Upper lobe of left lung (tissue), 4 donors: ENCODE measurements around the gene LRRC23.

Experiments
- CTCF ChIP-seq, 6 experiments: fragments of 450-650 bp in 4 of 6; fragments of 200-600 bp in 2 of 6; sonication (generic) in 2 of 6; IDR thresholded peaks; one replicate each; pipeline ENCODE4 v1.5.1; 2016 to 2019; ENCODE audit warnings: antibody characterized with exemption in 6 of 6
- POLR2A ChIP-seq, 4 donors: fragments of 450-650 bp; IDR thresholded peaks; one replicate each; pipeline ENCODE4 v1.5.1; 2016 to 2017; ENCODE audit warnings: antibody characterized with exemption in 4 of 4, mild to moderate bottlenecking in 2 of 4
- POLR2AphosphoS5 ChIP-seq, 2 donors: sonication (generic); formaldehyde crosslinking; IDR thresholded peaks; one replicate each; pipeline ENCODE4 v1.5.1; 2017; ENCODE audit warnings: antibody characterized with exemption in 2 of 2

- TF ChIP-seq POLR2AphosphoS5 (IDR thresholded peaks at IDR 0.05), result no peak
- no peak for TF ChIP-seq CTCF (IDR thresholded peaks at IDR 0.05)
- no peak for TF ChIP-seq POLR2A (IDR thresholded peaks at IDR 0.05)
Observed at GRCh38 chr12:6957741-6958608, 53.4 kb downstream of the LRRC23 start.
